ENCODE data around the gene MTR. TPM values are rescaled to one million over a fixed set of nuclear protein-coding genes. Genes with fewer than 3 reads are reported as not detected.
A peak's percentile ranks its signal among the peaks of the same experiment; 100 is the strongest.

Gene MTR
- total RNA-seq, 2 donors from 2014 or later = 18.8 to 48.7 TPM

DNA sequence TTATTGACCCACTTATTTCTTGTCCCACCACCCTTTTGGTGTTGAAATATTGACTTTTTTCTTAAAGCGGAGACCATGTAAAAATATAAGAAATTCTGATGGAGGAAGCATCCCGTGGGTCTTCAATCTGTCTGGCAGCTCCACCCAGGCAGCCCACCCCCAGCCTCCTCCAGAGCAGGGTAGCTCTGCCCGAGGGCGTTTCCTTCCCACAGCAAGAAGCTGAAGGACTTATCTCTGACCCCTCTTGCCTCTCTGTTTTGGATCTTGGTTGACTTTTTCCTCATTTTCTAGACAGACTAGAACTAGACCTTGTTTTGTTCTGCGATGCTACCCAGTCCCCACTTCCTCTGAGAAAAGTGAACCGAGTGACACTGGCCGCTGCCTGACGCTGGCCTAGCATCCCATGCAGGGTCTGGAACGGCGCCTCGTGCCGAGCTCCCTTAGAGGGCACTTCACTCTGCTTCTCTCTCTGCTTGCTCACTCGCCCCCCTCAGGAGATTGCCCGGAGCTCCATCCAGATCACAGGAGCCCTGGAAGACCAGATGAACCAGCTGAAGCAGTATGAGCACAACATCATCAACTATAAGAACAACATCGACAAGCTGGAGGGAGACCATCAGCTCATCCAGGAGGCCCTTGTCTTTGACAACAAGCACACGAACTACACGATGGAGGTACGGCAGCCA lies 40.4 kb upstream of the MTR start:
- no peaks in the 10 kb centered on the region for H3K9me3 ChIP-seq
- no peaks in the 10 kb centered on the region for H3K4me1 ChIP-seq (replicated peaks)
- no peak for TF ChIP-seq POLR2AphosphoS5 (IDR thresholded peaks at IDR 0.05)
- TF ChIP-seq, protein P1, sequence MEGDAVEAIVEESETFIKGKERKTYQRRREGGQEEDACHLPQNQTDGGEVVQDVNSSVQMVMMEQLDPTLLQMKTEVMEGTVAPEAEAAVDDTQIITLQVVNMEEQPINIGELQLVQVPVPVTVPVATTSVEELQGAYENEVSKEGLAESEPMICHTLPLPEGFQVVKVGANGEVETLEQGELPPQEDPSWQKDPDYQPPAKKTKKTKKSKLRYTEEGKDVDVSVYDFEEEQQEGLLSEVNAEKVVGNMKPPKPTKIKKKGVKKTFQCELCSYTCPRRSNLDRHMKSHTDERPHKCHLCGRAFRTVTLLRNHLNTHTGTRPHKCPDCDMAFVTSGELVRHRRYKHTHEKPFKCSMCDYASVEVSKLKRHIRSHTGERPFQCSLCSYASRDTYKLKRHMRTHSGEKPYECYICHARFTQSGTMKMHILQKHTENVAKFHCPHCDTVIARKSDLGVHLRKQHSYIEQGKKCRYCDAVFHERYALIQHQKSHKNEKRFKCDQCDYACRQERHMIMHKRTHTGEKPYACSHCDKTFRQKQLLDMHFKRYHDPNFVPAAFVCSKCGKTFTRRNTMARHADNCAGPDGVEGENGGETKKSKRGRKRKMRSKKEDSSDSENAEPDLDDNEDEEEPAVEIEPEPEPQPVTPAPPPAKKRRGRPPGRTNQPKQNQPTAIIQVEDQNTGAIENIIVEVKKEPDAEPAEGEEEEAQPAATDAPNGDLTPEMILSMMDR (IDR thresholded peaks at IDR 0.05) = no peak
- TF ChIP-seq POLR2A (IDR thresholded peaks at IDR 0.05) = no peak
- intact Hi-C loops (cut with DNase I) = no loop called here
- no peak overlapping the region for H3K4me3 ChIP-seq
- no peaks in the 10 kb centered on the region for H3K27me3 ChIP-seq (replicated peaks; ENCODE audit: insufficient read depth)
- no peaks in the 10 kb centered on the region for H3K36me3 ChIP-seq
- no peak overlapping the region for H3K27ac ChIP-seq
- WGBS = 82% methylated on average over 18 of the region's 18 CpGs
- no peak for DNase-seq (ENCODE audit: low spot score)

DNA sequence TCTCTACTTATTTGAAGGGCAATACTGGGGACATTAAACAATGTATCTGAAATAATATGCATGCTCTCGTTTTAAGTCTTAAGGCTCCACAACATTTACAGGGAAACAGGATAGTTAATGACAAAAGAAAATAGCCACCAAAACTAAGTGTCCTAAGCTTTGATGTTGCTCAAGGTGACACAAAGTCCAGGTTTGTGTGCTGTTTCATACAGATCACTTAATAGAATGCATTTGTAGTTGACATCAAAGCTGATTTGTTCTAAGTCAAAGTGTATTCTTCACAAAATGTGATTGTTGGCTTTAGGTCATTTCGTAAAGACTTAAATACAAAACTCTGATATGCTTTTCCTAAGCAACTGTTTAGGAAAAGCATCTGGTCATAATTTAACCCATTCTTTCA lies 37.5 kb upstream of the MTR start:
- Histone ChIP-seq H3K27me3 (replicated peaks; ENCODE audit: insufficient read depth) (no peaks in the 10 kb centered on the region), H3K4me1 (replicated peaks) (no peaks in the 10 kb centered on the region), H3K4me3 (no peak overlapping the region), H3K27ac (no peak overlapping the region), H3K36me3 (no peaks in the 10 kb centered on the region), H3K9me3 (no peaks in the 10 kb centered on the region)
- intact Hi-C loops (cut with DNase I) = no loop called here
- DNase-seq (ENCODE audit: low spot score) = no peak
- TF ChIP-seq POLR2A (IDR thresholded peaks at IDR 0.05) (no peak), POLR2AphosphoS5 (IDR thresholded peaks at IDR 0.05) (no peak)
- TF ChIP-seq, protein P1 (IDR thresholded peaks at IDR 0.05) = no peak
- 82% methylated on average over 2 of the region's 2 CpGs for WGBS

DNA sequence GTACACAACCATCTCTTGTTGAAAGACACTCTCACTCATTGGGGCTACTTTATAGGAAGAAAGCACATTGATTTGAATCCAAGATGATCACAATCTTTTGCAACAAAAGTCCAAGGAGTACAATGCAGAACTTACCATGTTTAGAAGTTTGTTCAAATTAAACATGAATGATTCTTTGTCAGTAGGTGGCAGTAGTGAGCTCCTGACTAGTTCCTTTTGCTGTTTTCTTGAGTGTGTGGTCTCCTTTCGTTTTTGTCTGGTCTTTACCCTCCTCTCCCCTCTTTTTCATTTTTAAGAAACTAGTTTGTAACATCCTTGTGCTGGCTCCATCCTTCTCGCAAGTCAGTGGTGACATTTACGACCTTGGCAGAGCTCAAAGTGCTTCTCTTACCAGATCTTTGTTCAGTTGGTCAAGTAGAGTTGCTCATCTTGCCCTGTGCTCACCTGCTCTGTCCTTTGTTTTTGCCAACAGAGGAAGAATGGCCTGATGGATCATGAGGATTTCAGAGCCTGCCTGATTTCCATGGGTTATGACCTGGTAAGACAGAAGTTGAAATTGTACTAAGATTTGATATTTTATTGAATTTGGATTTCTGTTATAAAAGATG lies 35.7 kb upstream of the MTR start:
- Histone ChIP-seq H3K27ac (no peak overlapping the region), H3K36me3 (no peaks in the 10 kb centered on the region), H3K27me3 (replicated peaks; ENCODE audit: insufficient read depth) (no peaks in the 10 kb centered on the region), H3K4me3 (no peak overlapping the region), H3K4me1 (replicated peaks) (no peaks in the 10 kb centered on the region), H3K9me3 (no peaks in the 10 kb centered on the region)
- intact Hi-C loops (cut with DNase I) = no loop called here
- 41% methylated on average over 3 of the region's 3 CpGs for WGBS
- TF ChIP-seq, protein P1 (IDR thresholded peaks at IDR 0.05) = peak; percentile 24 to 59 (median 34)
- TF ChIP-seq POLR2AphosphoS5 (IDR thresholded peaks at IDR 0.05) (no peak), POLR2A (IDR thresholded peaks at IDR 0.05) (no peak)
- no peak for DNase-seq (ENCODE audit: low spot score)

DNA sequence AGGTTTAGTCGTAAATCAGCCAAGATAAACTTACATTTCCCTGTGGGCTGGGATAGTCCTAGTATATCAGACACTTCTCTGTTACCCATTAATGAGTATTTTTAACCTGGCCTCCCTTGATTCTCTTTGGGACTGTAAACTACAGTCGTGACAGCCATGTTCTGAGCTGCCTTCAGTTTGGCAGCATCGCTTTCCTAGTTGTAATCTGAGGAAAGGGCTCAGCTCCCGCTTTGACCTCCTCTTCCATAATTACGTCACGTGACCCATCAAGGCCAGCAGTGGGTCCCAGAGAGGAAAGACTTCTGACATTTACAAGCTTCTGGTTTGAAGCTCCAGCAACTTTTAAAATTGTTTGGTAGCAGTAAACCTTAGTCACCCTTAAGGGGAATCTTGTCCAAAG lies 34.6 kb upstream of the MTR start:
- H3K27me3 ChIP-seq (replicated peaks; ENCODE audit: insufficient read depth) = no peaks in the 10 kb centered on the region

More for the DNA sequence above, 34.6 kb upstream of the MTR start:
- 21% methylated on average over 6 of the region's 6 CpGs for WGBS
- intact Hi-C loops (cut with DNase I) = no loop called here
- DNase-seq (ENCODE audit: low spot score) = no peak
- TF ChIP-seq POLR2AphosphoS5 (IDR thresholded peaks at IDR 0.05) = no peak
- TF ChIP-seq, protein P1 (IDR thresholded peaks at IDR 0.05) = no peak
- no peak for TF ChIP-seq POLR2A (IDR thresholded peaks at IDR 0.05)
- no peaks in the 10 kb centered on the region for H3K9me3 ChIP-seq
- H3K4me3 ChIP-seq = no peak overlapping the region
- H3K4me1 ChIP-seq (replicated peaks) = no peaks in the 10 kb centered on the region
- no peaks in the 10 kb centered on the region for H3K36me3 ChIP-seq
- H3K27ac ChIP-seq = no peak overlapping the region

Measured in prostate gland (tissue), 2 donors.